MG63 (cell line): Measurements from ENCODE around the gene TRAPPC11. TPM values are rescaled to one million over a fixed set of nuclear protein-coding genes. Genes with fewer than 3 reads are reported as not detected.
"Not testable (repeated sequence)": the region's sequence is repeated elsewhere in the genome, so short reads cannot be mapped to it uniquely, and the experiment has no call there.

Source experiments
- DNase-seq: peaks from one replicate; pipeline ENCODE4 v3.0.0-alpha.2; 2020
- H3K27me3 ChIP-seq: fragments of 250-450 bp; sonication (Bioruptor Pico); 2 replicates; pipeline ENCODE4 v1.5.1; 2020; ENCODE audit warnings: mild to moderate bottlenecking, moderate library complexity
- H3K36me3 ChIP-seq: fragments of 250-450 bp; sonication (Bioruptor Pico); 2 replicates; pipeline ENCODE4 v1.5.1; 2020; ENCODE audit warnings: mild to moderate bottlenecking, moderate library complexity
- H3K4me3 ChIP-seq: fragments of 250-450 bp; sonication (Bioruptor Pico); 2 replicates; pipeline ENCODE4 v1.5.1; 2020; ENCODE audit warnings: mild to moderate bottlenecking, moderate library complexity
- H3K9me3 ChIP-seq: fragments of 250-450 bp; sonication (Bioruptor Pico); 2 replicates; pipeline ENCODE4 v1.5.1; 2020; ENCODE audit warnings: mild to moderate bottlenecking, moderate library complexity
- total RNA-seq: library from RNA; depleted of rRNA; stranded (reverse); fragments of >200 nt; shearing (Covaris generic); gene quantifications from 2 replicates; pipeline ENCODE4 v1.2.3, GENCODE V29; 2014; ENCODE audit warnings: low replicate concordance; rRNA removed

TRAPPC11 gene
- 20.3 and 24.7 TPM in 2 replicates for total RNA-seq

- H3K36me3 ChIP-seq, result peaks cover 30% of the 10 kb centered on the region
- peak within 1 kb of the TSS; percentile 94 for H3K4me3 ChIP-seq
- no peaks in the 10 kb centered on the region for H3K27me3 ChIP-seq
- H3K9me3 ChIP-seq, result no peaks in the 10 kb centered on the region
- peak; percentile 99 for DNase-seq
Observed at GRCh38 chr4:183659029-183659871, at the start of gene TRAPPC11, which contains the start of gene RWDD4. Gene TRAPPC11 (plus strand): TSS chr4:183659293. CDS start chr4:183663868, 4,575 bp downstream. Gene RWDD4 (minus strand): TSS chr4:183659185. CDS start chr4:183658952, 233 bp downstream.

DNA sequence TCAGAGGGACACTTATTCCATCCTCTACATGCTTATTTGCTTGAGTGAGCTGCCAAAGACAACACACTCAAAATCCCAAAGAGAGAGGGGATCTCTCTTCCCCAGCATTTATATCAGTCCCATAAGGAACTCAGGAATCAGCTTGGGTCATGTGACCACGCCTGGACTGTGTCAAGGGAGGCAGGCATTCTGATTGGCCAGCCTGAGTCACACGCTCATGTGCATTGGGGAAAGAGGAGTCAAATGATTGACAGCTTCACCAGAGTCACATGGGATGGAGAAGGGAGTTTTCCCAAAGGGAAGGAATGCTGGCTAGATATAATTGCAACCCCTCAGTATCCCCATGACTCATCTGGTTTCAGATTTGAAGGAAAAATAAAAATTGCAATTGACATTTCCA is 49.1 kb upstream of the TRAPPC11 start:
- H3K9me3 ChIP-seq, result no peaks in the 10 kb centered on the region
- peak; percentile 40 for DNase-seq
- no peaks in the 10 kb centered on the region for H3K36me3 ChIP-seq
- no peaks in the 10 kb centered on the region for H3K27me3 ChIP-seq
- no peak overlapping the region for H3K4me3 ChIP-seq

GRCh38 chr4:183610613-183611012 is 48.5 kb upstream of the TRAPPC11 start:
- no peak for DNase-seq
- H3K36me3 ChIP-seq, result no peaks in the 10 kb centered on the region
- H3K9me3 ChIP-seq, result no peaks in the 10 kb centered on the region
- no peaks in the 10 kb centered on the region for H3K27me3 ChIP-seq
- no peak overlapping the region for H3K4me3 ChIP-seq

DNA sequence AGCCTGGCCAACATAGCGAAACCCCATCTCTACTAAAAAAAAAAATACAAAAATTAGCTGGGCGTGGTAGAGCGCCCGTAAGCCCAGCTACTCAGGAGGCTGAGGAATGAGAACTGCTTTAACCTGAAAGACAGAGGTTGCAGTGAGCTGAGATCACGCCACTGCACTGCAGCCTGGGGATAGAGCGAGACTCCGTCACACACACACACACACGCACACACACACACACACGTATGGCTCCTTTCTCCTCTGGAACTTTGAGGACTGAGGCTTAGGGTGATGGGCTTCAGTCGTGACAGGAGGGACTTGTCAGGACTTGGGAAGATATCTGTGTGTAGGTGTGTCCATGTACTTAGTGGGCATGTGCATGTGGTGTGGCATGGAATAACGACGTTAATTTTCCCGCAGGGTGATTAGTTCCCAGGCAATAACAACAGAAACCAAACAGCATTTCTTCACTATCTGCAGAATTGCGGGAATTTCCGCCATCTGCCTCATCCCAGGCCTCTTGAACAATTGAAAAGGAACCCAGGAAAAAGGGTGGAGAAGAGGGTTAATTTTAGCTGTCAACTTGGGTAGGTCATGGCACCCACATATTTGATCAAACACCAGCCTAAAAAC is 47.8 kb upstream of the TRAPPC11 start:
- no peak for DNase-seq
- Histone ChIP-seq H3K36me3 (no peaks in the 10 kb centered on the region), H3K4me3 (no peak overlapping the region), H3K9me3 (no peaks in the 10 kb centered on the region), H3K27me3 (no peaks in the 10 kb centered on the region)

DNA sequence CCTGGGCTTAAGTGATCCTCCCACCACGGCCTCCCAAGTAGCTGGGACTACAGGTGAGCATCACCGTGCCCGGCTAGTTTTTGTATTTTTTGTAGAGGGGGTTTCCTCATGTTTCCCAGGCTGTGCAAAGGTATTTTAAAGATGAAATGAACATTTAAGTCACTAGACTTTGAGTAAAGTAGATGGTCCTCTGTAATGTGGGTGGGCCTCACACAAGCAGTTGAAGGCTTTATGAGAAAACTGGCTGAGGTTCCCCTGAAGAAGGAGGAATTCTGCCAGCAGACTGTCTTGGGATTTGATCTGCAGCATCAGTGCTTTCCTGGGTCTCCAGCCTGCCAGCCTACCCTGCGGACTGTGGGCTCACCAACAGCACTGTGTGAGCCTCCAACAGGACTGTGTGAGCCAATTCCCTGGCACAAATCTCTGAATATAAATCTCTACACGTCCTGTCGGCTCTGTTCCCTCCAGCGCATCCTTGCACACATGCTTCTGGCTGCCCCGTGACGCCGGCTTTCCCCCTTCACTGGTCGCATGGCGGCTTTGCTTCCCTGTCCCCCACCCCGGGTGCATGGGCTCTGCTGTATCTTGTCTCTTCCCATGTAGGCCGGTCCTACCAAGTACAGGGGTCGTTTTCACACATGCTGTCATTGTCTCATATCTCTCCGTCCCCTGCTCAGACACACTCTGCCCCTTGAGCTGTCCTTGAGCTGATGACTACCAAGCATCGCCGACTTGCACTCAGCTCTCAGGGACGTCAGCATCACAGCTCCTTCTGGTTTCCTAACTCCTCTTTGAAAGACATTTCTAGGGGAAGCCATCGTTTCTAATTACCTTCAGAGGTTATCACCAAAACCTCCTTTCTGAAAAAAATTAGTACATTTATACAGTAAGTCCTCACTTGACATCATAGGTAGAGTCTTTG is 46.5 kb upstream of the TRAPPC11 start:
- Histone ChIP-seq H3K27me3 (no peaks in the 10 kb centered on the region), H3K9me3 (no peaks in the 10 kb centered on the region), H3K36me3 (no peaks in the 10 kb centered on the region), H3K4me3 (no peak overlapping the region)
- no peak for DNase-seq

- Histone ChIP-seq H3K4me3 (no peak overlapping the region), H3K36me3 (no peaks in the 10 kb centered on the region), H3K9me3 (no peaks in the 10 kb centered on the region), H3K27me3 (no peaks in the 10 kb centered on the region)
- no peak for DNase-seq
Observed at GRCh38 chr4:183617075-183617474, 42.0 kb upstream of the TRAPPC11 start.

GRCh38 chr4:183618681-183619080 is 40.4 kb upstream of the TRAPPC11 start:
- Histone ChIP-seq H3K36me3 (no peaks in the 10 kb centered on the region), H3K4me3 (no peak overlapping the region), H3K9me3 (no peaks in the 10 kb centered on the region), H3K27me3 (no peaks in the 10 kb centered on the region)
- no peak for DNase-seq

GRCh38 chr4:183620421-183620820 is 38.7 kb upstream of the TRAPPC11 start:
- Histone ChIP-seq H3K36me3 (no peaks in the 10 kb centered on the region), H3K27me3 (no peaks in the 10 kb centered on the region), H3K4me3 (no peak overlapping the region), H3K9me3 (no peaks in the 10 kb centered on the region)
- DNase-seq, result no peak

DNA sequence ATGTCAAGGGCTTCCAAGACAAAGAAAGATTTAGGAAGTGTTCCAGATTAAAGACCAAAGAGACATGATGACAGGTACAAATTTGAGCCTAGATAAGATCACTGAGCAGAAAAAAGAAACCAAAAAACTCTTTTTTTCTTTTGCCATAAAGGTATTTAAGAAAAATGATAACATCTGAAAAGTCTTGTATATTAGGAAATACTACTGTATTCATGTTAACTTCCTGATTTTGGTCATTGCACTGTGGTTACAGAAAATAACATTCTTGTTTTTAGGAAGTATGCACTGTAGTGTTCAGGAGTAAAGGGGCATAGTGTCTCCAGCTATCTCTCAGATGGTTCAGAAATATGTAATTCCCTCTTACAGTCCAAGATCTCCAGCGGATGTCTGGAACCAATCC is 37.2 kb upstream of the TRAPPC11 start:
- no peak for DNase-seq
- H3K4me3 ChIP-seq, result no peak overlapping the region
- H3K9me3 ChIP-seq, result no peaks in the 10 kb centered on the region
- H3K27me3 ChIP-seq, result no peaks in the 10 kb centered on the region
- H3K36me3 ChIP-seq, result no peaks in the 10 kb centered on the region

DNA sequence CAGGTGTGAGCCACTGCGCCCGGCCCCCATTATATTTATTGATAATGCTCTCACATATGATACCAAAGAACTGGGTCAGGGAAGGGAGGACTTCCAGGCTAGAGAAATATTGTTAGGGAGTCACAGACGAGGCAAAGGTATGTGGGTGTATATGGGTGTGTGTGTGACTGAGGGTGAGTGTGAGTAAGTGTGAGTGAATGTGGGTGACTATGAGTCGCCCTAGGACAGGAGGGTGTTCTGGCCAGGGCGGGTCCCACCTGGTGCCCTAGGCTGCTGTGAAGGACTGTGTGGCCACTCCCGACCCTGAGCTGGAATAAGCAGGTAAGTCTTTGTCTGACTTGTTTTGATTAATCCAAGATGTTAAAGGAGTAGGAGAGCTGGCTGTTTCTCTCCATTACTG is 34.5 kb upstream of the TRAPPC11 start:
- H3K9me3 ChIP-seq, result no peaks in the 10 kb centered on the region
- H3K4me3 ChIP-seq, result no peak overlapping the region
- no peaks in the 10 kb centered on the region for H3K36me3 ChIP-seq
- no peak for DNase-seq
- H3K27me3 ChIP-seq, result no peaks in the 10 kb centered on the region

DNA sequence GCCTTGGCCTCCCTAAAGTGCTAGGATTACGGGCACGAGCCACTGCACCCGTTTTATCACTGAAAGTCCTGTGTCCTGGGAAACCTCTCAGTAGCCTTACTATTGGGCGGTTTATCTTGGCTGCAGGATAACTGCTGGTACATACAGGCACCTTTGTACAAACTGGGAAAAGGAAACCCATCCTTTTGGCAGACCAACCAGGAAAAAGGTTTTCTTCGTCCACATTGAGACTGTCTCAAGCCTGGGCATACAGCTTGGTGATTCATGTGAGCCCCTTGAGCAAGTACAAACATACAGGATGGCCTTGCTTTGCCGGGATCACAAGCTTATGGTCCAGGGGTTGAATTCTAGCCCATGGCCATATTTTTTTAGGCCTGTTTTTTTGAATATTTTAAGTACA is 32.9 kb upstream of the TRAPPC11 start:
- no peaks in the 10 kb centered on the region for H3K36me3 ChIP-seq
- no peaks in the 10 kb centered on the region for H3K27me3 ChIP-seq
- DNase-seq, result no peak
- H3K4me3 ChIP-seq, result no peak overlapping the region
- no peaks in the 10 kb centered on the region for H3K9me3 ChIP-seq

DNA sequence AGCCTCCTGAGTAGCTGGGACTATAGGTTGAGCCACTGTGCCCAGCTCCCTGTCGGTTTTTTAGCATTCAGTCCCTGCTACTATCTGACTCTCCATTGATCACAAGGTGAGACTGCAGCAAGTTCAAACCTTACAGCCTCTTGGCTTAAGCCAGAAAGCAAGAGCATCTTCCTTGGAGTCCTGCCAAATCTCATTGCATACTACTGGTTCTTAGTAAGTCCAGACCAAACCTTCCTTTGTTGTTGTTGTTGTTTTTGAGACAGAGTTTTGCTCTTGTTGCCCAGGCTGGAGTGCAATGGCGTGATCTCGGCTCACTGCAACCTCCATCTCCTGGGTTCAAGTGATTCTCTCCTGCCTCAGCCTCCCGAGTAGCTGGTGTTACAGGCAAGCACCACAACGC is 31.8 kb upstream of the TRAPPC11 start:
- DNase-seq, H3K27me3 ChIP-seq, H3K9me3 ChIP-seq, H3K36me3 ChIP-seq, H3K4me3 ChIP-seq: not testable (repeated sequence)

DNA sequence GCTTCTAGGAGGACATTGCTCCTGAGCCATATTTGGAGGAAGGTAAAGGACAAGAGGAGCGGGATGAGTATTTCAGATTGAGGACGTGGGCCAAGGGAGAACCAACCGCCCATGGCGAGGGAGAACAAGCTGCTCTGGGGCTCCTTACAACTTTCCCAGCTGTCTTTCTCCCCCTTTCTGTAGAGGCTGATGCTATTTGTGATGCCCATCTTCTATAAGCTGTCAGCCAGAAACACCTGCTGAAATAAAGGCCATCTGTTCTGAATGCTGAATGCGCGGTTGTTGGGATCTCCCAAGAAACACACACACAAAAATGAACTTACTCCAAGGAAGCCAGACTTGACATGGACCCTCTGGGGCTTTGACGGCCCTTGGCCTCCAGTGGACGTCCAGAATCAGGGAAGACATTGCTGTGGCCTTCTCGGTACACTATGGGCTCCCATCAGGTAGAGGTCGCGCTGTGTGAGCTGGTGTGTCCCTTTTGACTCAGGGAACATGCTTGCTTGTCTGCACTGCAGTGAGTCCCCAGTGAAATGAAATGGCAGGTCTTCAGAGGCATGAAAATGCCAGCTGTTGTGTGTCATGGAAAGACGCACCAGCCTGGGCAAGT is 31.0 kb upstream of the TRAPPC11 start:
- Histone ChIP-seq H3K4me3 (no peak overlapping the region), H3K27me3 (no peaks in the 10 kb centered on the region), H3K9me3 (no peaks in the 10 kb centered on the region), H3K36me3 (no peaks in the 10 kb centered on the region)
- no peak for DNase-seq

DNA sequence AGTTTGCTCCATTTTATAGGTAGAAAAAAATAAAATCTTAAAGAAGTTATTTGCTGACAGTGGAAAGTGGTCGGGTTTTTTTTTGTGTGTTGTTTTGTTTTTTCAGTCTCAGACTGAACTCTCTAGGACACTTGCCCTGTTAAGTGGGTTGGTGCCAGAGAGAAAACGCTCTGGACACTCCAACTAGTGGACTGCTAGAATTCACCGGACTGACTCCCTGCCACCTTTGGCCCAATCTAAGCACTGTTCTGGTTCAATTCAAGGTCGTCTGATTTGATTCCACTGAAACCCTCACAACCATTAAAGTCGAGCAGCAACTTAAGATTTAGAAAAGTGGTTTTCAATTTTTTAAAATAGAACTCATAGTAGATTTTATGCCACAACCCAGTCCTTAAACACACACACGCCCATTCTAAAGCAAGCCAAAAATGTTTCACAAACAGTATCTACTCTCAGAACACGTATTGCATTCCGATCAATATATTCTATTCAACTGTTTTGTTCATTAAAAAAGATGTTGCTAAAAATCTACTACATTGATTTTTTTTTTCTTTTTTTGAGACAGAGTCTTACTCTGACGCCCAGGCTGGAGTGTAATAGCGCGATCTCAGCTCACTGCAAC is 27.4 kb upstream of the TRAPPC11 start:
- DNase-seq, result no peak
- Histone ChIP-seq H3K27me3 (no peaks in the 10 kb centered on the region), H3K9me3 (no peaks in the 10 kb centered on the region), H3K4me3 (no peak overlapping the region), H3K36me3 (no peaks in the 10 kb centered on the region)

DNA sequence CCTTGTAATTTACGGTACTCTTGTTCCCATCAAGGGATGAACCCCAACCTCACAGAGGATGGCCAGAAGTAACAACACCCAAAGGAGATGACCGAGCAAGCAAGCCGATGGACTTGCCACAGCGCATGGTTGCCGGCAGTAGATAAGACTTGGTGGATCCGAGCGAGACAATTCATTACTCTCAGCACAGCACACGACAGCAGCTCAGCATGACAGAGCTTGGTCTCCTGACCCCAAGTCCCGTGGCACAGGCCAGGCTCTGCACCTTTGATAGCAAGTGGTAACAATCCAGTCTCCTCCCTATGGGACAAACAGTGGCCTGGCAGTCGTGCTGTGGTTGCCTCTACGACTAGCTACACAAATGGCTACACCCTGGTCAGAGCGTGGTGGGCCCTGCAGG is 26.4 kb upstream of the TRAPPC11 start:
- no peak for DNase-seq
- Histone ChIP-seq H3K36me3 (no peaks in the 10 kb centered on the region), H3K4me3 (no peak overlapping the region), H3K9me3 (no peaks in the 10 kb centered on the region), H3K27me3 (no peaks in the 10 kb centered on the region)
